ENCODE measurements around the gene NELFA.

Gene NELFA

DNA sequence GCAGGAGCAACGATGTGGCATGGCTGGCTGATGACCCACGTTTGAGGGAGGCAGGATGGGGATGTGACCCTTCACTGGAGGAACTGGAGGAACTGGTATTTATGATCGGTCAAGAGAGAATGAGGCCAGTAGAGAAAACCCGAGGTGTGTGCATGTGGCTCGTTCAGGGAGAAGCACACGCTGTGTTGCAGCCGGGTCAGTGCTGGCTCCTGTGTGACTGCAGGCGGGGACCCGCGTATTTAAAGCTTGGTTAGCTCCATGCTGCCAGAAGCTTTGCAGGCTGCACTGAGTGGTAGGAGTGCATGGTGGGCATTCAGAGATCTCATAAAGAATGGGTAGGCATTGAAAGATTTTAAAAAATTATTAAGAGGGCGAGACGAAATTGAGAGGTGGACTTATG is 52.1 kb downstream of the NELFA start:
- no peaks in the 10 kb centered on the region for H3K9me3 Mint-ChIP-seq (ENCODE audit: low read depth)
- no peaks in the 10 kb centered on the region for H3K27me3 Mint-ChIP-seq
- H3K36me3 Mint-ChIP-seq, result peaks cover 14% of the 10 kb centered on the region
- no peak overlapping the region for H3K4me3 Mint-ChIP-seq
- no peaks in the 10 kb centered on the region for H3K4me1 Mint-ChIP-seq (ENCODE audit: low read depth)
- no peak overlapping the region for H3K27ac Mint-ChIP-seq

- H3K4me1 Mint-ChIP-seq (ENCODE audit: low read depth), result no peaks in the 10 kb centered on the region
- no peak overlapping the region for H3K4me3 Mint-ChIP-seq
- no peaks in the 10 kb centered on the region for H3K27me3 Mint-ChIP-seq
- H3K36me3 Mint-ChIP-seq, result peaks cover 5% of the 10 kb centered on the region
- no peak overlapping the region for H3K27ac Mint-ChIP-seq
- no peaks in the 10 kb centered on the region for H3K9me3 Mint-ChIP-seq (ENCODE audit: low read depth)
These were observed 55.4 kb downstream of the NELFA start for GRCh38 chr4:1953335-1953734.

DNA sequence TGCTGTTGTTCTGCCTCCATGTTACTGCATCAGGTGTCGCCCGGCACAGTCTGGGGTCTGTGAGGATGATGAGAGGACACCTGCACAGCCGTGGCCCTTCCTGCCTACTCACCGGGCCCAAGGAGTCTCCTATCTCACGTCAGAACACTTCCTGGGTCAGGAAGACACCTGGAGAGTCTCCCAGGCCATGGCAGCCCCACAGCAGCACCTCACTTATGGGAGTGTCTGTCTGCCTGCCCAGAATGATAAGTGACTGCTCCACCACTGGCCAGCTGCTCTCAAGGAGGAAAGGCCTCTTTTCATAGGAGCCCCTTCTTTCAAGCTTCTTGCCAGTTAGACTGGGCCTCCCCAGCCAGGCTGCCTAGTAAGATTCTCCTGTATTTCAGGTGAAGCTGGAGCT is 56.1 kb downstream of the NELFA start:
- Mint-ChIP-seq H3K9me3 (ENCODE audit: low read depth) (no peaks in the 10 kb centered on the region), H3K36me3 (peaks cover 5% of the 10 kb centered on the region), H3K4me3 (no peak overlapping the region), H3K27me3 (no peaks in the 10 kb centered on the region), H3K4me1 (ENCODE audit: low read depth) (no peaks in the 10 kb centered on the region), H3K27ac (no peak overlapping the region)

DNA sequence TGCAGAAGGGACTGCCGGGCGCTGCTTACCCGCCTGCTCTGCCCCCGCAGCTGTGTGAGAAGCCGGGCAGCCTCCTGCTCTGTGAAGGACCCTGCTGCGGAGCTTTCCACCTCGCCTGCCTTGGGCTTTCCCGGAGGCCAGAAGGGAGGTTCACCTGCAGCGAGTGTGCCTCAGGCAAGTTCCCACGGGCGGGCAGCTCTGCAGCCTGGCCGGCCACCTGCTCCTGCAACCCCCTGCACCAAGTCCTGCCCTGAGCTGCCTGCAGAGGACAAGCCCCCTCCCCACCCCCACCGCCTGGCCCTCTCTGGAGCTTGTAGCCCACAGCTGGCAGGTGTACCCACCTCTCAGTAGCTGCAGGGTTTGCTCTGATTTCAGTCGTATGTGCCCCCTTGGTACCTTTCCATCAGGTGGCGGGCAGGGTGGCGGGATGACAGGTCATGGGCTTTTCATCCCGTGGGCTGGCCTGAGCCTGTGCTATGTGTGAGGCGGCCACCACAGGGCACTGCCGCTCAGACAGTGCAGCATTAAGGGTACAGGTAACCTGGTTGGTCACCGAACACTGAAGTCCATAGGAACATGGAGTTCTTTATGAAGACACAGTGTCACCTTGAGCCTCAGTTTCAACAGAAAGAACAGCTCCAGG is 56.6 kb downstream of the NELFA start:
- H3K4me1 Mint-ChIP-seq (ENCODE audit: low read depth), result no peaks in the 10 kb centered on the region
- peaks cover 5% of the 10 kb centered on the region for H3K36me3 Mint-ChIP-seq
- H3K27ac Mint-ChIP-seq, result no peak overlapping the region
- H3K9me3 Mint-ChIP-seq (ENCODE audit: low read depth), result no peaks in the 10 kb centered on the region
- H3K27me3 Mint-ChIP-seq, result no peaks in the 10 kb centered on the region
- no peak overlapping the region for H3K4me3 Mint-ChIP-seq

- no peaks in the 10 kb centered on the region for H3K4me1 Mint-ChIP-seq (ENCODE audit: low read depth)
- no peak overlapping the region for H3K4me3 Mint-ChIP-seq
- H3K36me3 Mint-ChIP-seq, result peaks cover 5% of the 10 kb centered on the region
- no peaks in the 10 kb centered on the region for H3K27me3 Mint-ChIP-seq
- no peak overlapping the region for H3K27ac Mint-ChIP-seq
- no peaks in the 10 kb centered on the region for H3K9me3 Mint-ChIP-seq (ENCODE audit: low read depth)
These were observed 58.4 kb downstream of the NELFA start for GRCh38 chr4:1950369-1950768.

GRCh38 chr4:1948892-1949436 is 59.8 kb downstream of the NELFA start:
- Mint-ChIP-seq H3K4me1 (ENCODE audit: low read depth) (no peaks in the 10 kb centered on the region), H3K27me3 (no peaks in the 10 kb centered on the region), H3K27ac (no peak overlapping the region), H3K36me3 (no peaks in the 10 kb centered on the region), H3K9me3 (ENCODE audit: low read depth) (no peaks in the 10 kb centered on the region), H3K4me3 (no peak overlapping the region)

DNA sequence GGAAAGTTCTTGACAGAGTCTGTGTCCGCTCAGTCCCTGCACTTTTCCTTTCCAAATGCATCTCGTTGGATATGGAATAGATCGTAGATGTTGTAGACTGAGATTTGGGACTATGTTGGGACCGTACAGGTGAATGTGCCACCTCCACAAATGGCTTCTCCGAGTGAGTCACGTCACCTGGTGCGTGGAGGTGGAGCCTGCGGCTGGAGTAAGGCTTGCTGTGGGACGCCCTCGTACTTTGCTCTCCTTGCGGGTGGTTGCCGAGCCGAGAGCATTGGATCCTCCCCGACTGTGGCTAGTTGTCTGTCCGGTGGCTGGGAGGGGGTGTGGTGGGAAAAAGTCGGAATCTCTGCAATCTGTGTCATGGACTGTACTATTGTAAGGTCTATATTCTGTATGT is 60.5 kb downstream of the NELFA start:
- Mint-ChIP-seq H3K4me3 (no peak overlapping the region), H3K36me3 (no peaks in the 10 kb centered on the region), H3K9me3 (ENCODE audit: low read depth) (no peaks in the 10 kb centered on the region), H3K27me3 (no peaks in the 10 kb centered on the region), H3K4me1 (ENCODE audit: low read depth) (no peaks in the 10 kb centered on the region), H3K27ac (no peak overlapping the region)

- H3K4me3 Mint-ChIP-seq, result no peak overlapping the region
- no peaks in the 10 kb centered on the region for H3K4me1 Mint-ChIP-seq (ENCODE audit: low read depth)
- H3K27me3 Mint-ChIP-seq, result no peaks in the 10 kb centered on the region
- peaks cover 4% of the 10 kb centered on the region for H3K36me3 Mint-ChIP-seq
- H3K9me3 Mint-ChIP-seq (ENCODE audit: low read depth), result no peaks in the 10 kb centered on the region
- H3K27ac Mint-ChIP-seq, result no peak overlapping the region
These were observed 62.9 kb downstream of the NELFA start for GRCh38 chr4:1945912-1946311.

DNA sequence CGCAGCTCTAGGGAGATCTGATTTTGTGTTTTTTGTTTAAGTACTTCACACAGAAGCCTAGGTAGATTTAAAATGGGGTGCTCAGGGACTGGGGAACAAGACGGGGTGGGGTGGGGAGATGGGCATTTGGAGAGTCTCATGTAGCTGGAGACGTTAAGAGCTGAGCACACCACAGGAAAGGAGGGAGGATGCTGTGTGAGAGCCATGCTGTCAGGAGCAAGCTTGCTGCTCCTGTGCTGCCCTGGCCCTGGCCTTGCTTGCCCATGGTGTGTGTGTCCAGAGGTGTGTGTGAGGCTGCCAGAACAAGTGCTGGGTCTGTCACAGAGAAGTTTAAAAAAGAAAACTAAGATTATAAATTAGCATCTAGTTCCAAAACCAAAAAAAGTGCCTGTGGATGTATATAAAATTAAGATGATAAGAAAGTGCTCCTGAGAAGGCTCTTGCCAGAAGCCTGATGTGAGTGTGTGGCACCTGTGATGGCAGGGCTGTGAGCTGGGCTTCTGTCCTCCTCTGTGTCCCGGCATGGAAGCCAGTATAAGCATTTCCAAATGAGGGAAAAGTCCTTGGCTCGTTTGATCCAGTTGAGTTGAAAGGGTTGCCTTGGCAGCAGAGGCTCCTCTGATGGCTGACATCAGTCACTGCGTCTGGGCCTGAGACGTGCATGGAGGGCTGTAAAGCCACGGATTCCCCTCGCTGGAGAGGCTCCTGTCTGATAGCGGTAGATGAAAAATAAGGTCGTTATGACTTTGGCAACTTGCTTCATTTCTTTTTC is 63.5 kb downstream of the NELFA start:
- H3K36me3 Mint-ChIP-seq, result peaks cover 4% of the 10 kb centered on the region
- no peak overlapping the region for H3K27ac Mint-ChIP-seq
- H3K4me1 Mint-ChIP-seq (ENCODE audit: low read depth), result no peaks in the 10 kb centered on the region
- no peak overlapping the region for H3K4me3 Mint-ChIP-seq
- no peaks in the 10 kb centered on the region for H3K9me3 Mint-ChIP-seq (ENCODE audit: low read depth)
- H3K27me3 Mint-ChIP-seq, result no peaks in the 10 kb centered on the region

GRCh38 chr4:1943928-1944327 is 64.8 kb downstream of the NELFA start:
- Mint-ChIP-seq H3K36me3 (peaks cover 4% of the 10 kb centered on the region), H3K9me3 (ENCODE audit: low read depth) (no peaks in the 10 kb centered on the region), H3K27me3 (no peaks in the 10 kb centered on the region), H3K27ac (no peak overlapping the region), H3K4me3 (no peak overlapping the region), H3K4me1 (ENCODE audit: low read depth) (no peaks in the 10 kb centered on the region)

GRCh38 chr4:1940566-1940965 is 68.2 kb downstream of the NELFA start:
- no peak overlapping the region for H3K27ac Mint-ChIP-seq
- H3K4me3 Mint-ChIP-seq, result no peak overlapping the region
- H3K9me3 Mint-ChIP-seq (ENCODE audit: low read depth), result no peaks in the 10 kb centered on the region
- H3K4me1 Mint-ChIP-seq (ENCODE audit: low read depth), result no peaks in the 10 kb centered on the region
- no peaks in the 10 kb centered on the region for H3K27me3 Mint-ChIP-seq
- peaks cover 4% of the 10 kb centered on the region for H3K36me3 Mint-ChIP-seq

- Mint-ChIP-seq H3K4me3 (no peak overlapping the region), H3K27ac (no peak overlapping the region), H3K9me3 (ENCODE audit: low read depth) (no peaks in the 10 kb centered on the region), H3K36me3 (peaks cover 4% of the 10 kb centered on the region), H3K4me1 (ENCODE audit: low read depth) (no peaks in the 10 kb centered on the region), H3K27me3 (no peaks in the 10 kb centered on the region)
These were observed 68.9 kb downstream of the NELFA start for GRCh38 chr4:1939664-1940509.

- Mint-ChIP-seq H3K4me3 (no peak overlapping the region), H3K27me3 (no peaks in the 10 kb centered on the region), H3K27ac (no peak overlapping the region), H3K36me3 (peaks cover 4% of the 10 kb centered on the region), H3K4me1 (ENCODE audit: low read depth) (no peaks in the 10 kb centered on the region), H3K9me3 (ENCODE audit: low read depth) (no peaks in the 10 kb centered on the region)
These were observed 70.7 kb downstream of the NELFA start for GRCh38 chr4:1938027-1938426.

GRCh38 chr4:1937550-1937949 is 71.2 kb downstream of the NELFA start:
- Mint-ChIP-seq H3K4me3 (no peak overlapping the region), H3K27me3 (no peaks in the 10 kb centered on the region), H3K27ac (no peak overlapping the region), H3K9me3 (ENCODE audit: low read depth) (no peaks in the 10 kb centered on the region), H3K36me3 (peaks cover 3% of the 10 kb centered on the region), H3K4me1 (ENCODE audit: low read depth) (no peaks in the 10 kb centered on the region)

DNA sequence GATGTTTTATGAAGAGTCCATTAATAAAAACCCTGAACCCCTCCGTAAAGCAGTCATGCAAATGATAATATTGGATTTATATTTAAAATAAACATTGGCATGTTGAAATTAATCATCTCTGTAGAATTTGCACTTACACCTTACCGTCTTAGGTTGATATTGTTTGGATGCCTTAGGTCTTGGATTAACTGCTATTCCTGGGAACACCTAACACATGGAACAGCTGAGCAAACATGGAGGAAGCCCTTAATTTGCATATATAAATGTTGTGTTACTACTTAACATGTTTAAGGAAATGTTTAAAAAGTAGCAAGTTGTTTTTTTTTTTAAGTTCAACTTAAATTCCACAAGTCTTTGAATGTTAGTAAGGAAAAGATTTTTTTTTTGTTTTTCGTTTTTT is 75.1 kb downstream of the NELFA start:
- peaks cover 9% of the 10 kb centered on the region for H3K36me3 Mint-ChIP-seq
- no peak overlapping the region for H3K27ac Mint-ChIP-seq
- no peaks in the 10 kb centered on the region for H3K27me3 Mint-ChIP-seq
- H3K4me3 Mint-ChIP-seq, result no peak overlapping the region
- no peaks in the 10 kb centered on the region for H3K9me3 Mint-ChIP-seq (ENCODE audit: low read depth)
- no peaks in the 10 kb centered on the region for H3K4me1 Mint-ChIP-seq (ENCODE audit: low read depth)

Measured in activated naive CD8-positive, alpha-beta T cell (primary cell).